Thymus (tissue), 11 donors: ENCODE measurements around the gene SNX12. TPM values are rescaled to one million over a fixed set of nuclear protein-coding genes. Genes with fewer than 3 reads are reported as not detected.

ENCODE experiments used
- DNase-seq, 9 donors: peaks; one replicate each; pipeline ENCODE4 v3.0.0-alpha.2; 2013; ENCODE audit warnings: low spot score in 9 of 9, low read depth in 6 of 9, missing footprints in 1 of 9
- H3K27ac ChIP-seq, 2 donors: one replicate each; pipeline ENCODE4 v1.5.1; 2013; ENCODE audit warnings: control low read depth in 1 of 2, low read depth in 1 of 2, low read length in 1 of 2, mild to moderate bottlenecking in 1 of 2, moderate library complexity in 1 of 2
- H3K27me3 ChIP-seq, 2 donors: one replicate each; pipeline ENCODE4 v1.5.1; 2013; ENCODE audit warnings: low read length in 1 of 2; ENCODE audit not compliant: control insufficient read depth in 2 of 2, insufficient read depth in 1 of 2
- H3K36me3 ChIP-seq, 2 donors: one replicate each; pipeline ENCODE4 v1.5.1; 2013; ENCODE audit warnings: low read length in 1 of 2, mild to moderate bottlenecking in 1 of 2, moderate library complexity in 1 of 2; ENCODE audit not compliant: control insufficient read depth in 2 of 2, insufficient read depth in 2 of 2
- H3K4me1 ChIP-seq, 2 donors: one replicate each; pipeline ENCODE4 v1.5.1; 2013; ENCODE audit warnings: low read length in 2 of 2; ENCODE audit not compliant: control insufficient read depth in 2 of 2, insufficient read depth in 2 of 2
- H3K4me3 ChIP-seq, 2 donors: one replicate each; pipeline ENCODE4 v1.5.1; 2013; ENCODE audit warnings: low read length in 2 of 2, control low read depth in 1 of 2, mild to moderate bottlenecking in 1 of 2
- H3K9me3 ChIP-seq, 2 donors: one replicate each; pipeline ENCODE4 v1.5.1; 2013; ENCODE audit warnings: low read length in 1 of 2, mild to moderate bottlenecking in 1 of 2; ENCODE audit not compliant: control insufficient read depth in 2 of 2, insufficient read depth in 1 of 2
- WGBS: extraction: QIAGEN DNeasy Blood & Tissue Kit; methylation state at CpG from one replicate; pipeline ENCODE4 v1.1.7; 2013; 5-methylcytosine and 5-hydroxymethylcytosine counted together
- polyA plus RNA-seq: library from polyadenylated mRNA; stranded (reverse); fragments of 200-250 nt; gene quantifications from one replicate; pipeline ENCODE4 v1.2.3, GENCODE V29; 2013
- total RNA-seq: library from RNA; stranded (reverse); fragments of 120-200 nt; gene quantifications from one replicate; pipeline ENCODE4 v1.2.4, GENCODE V29; 2013
- donor health status: healthy.

Gene SNX12
- total and polyA plus RNA-seq, 2 donors, result 23.5 to 29.7 TPM

- H3K9me3 ChIP-seq, result no peaks in the 10 kb centered on the region
- H3K4me3 ChIP-seq, result peak overlapping the region; percentile 54 to 63
- H3K27ac ChIP-seq, result no peak overlapping the region
- peaks cover 0 to 8% of the 10 kb centered on the region in 2 donors for H3K27me3 ChIP-seq
- WGBS, result 4% methylated on average over 9 of the region's 9 CpGs
- DNase-seq, result no peak
- H3K4me1 ChIP-seq, result peaks cover 3 to 40% of the 10 kb centered on the region in 2 donors
- H3K36me3 ChIP-seq, result peaks cover 0 to 2% of the 10 kb centered on the region in 2 donors
Observed at GRCh38 chrX:71096760-71097032, 28.6 kb upstream of the SNX12 start.

GRCh38 chrX:71095981-71096759 is 28.0 kb upstream of the SNX12 start:
- H3K9me3 ChIP-seq, result no peaks in the 10 kb centered on the region
- H3K4me1 ChIP-seq, result peaks cover 3 to 35% of the 10 kb centered on the region in 2 donors
- WGBS, result 2% methylated on average over 46 of the region's 46 CpGs
- peak overlapping the region; percentile 77 to 84 for H3K27ac ChIP-seq
- no peaks in the 10 kb centered on the region for H3K36me3 ChIP-seq
- peaks cover 0 to 8% of the 10 kb centered on the region in 2 donors for H3K27me3 ChIP-seq
- DNase-seq, result peak in 3 of 9 donors; percentile 57 to 76 (median 61)
- peak overlapping the region; percentile 54 to 63 for H3K4me3 ChIP-seq

- peak within 1 kb of the TSS; percentile 77 to 84 for H3K27ac ChIP-seq
- peak in 7 of 9 donors; percentile 71 to 93 (median 84) for DNase-seq
- WGBS, result under 1% methylated on average over 29 of the region's 29 CpGs
Observed at GRCh38 chrX:71095555-71095980, 27.4 kb upstream of the SNX12 start, which contains the start of gene FOXO4. FOXO4 (plus strand) TSS chrX:71095851; CDS start chrX:71096529, 678 bp downstream.

GRCh38 chrX:71095033-71095432 is 26.9 kb upstream of the SNX12 start:
- Histone ChIP-seq H3K27me3 (peaks cover 0 to 5% of the 10 kb centered on the region in 2 donors), H3K4me3 (peak overlapping the region; percentile 54 to 63), H3K36me3 (no peaks in the 10 kb centered on the region), H3K4me1 (peaks cover 3 to 26% of the 10 kb centered on the region in 2 donors), H3K27ac (no peak overlapping the region), H3K9me3 (no peaks in the 10 kb centered on the region)
- WGBS, result 31% methylated on average over 6 of the region's 6 CpGs
- no peak for DNase-seq

More at GRCh38 chrX:71095555-71095980, 27.4 kb upstream of the SNX12 start, which contains the start of gene FOXO4:
- Histone ChIP-seq H3K36me3 (no peaks in the 10 kb centered on the region), H3K4me3 (peak within 1 kb of the TSS; percentile 54 to 63), H3K4me1 (peaks cover 3 to 29% of the 10 kb centered on the region in 2 donors), H3K27me3 (peaks cover 0 to 6% of the 10 kb centered on the region in 2 donors), H3K9me3 (no peaks in the 10 kb centered on the region)

GRCh38 chrX:71091263-71091662 is 23.1 kb upstream of the SNX12 start:
- Histone ChIP-seq H3K9me3 (no peaks in the 10 kb centered on the region), H3K36me3 (no peaks in the 10 kb centered on the region), H3K27ac (no peak overlapping the region), H3K4me1 (no peaks in the 10 kb centered on the region), H3K4me3 (no peak overlapping the region), H3K27me3 (peaks cover 0 to under 1% of the 10 kb centered on the region in 2 donors)
- 97% methylated on average over 5 of the region's 5 CpGs for WGBS
- no peak for DNase-seq

GRCh38 chrX:71085900-71086299 is 17.8 kb upstream of the SNX12 start:
- DNase-seq, result no peak
- H3K9me3 ChIP-seq, result no peaks in the 10 kb centered on the region
- H3K27me3 ChIP-seq, result no peaks in the 10 kb centered on the region
- peaks cover 3 to 4% of the 10 kb centered on the region in 2 donors for H3K4me1 ChIP-seq
- no peak overlapping the region for H3K4me3 ChIP-seq
- no peaks in the 10 kb centered on the region for H3K36me3 ChIP-seq
- H3K27ac ChIP-seq, result no peak overlapping the region
- 96% methylated on average over 4 of the region's 4 CpGs for WGBS

GRCh38 chrX:71082822-71083221 is 14.7 kb upstream of the SNX12 start:
- H3K27me3 ChIP-seq, result no peaks in the 10 kb centered on the region
- WGBS, result 96% methylated on average over 4 of the region's 4 CpGs
- H3K4me3 ChIP-seq, result no peak overlapping the region
- H3K36me3 ChIP-seq, result no peaks in the 10 kb centered on the region
- H3K27ac ChIP-seq, result no peak overlapping the region
- no peak for DNase-seq
- H3K9me3 ChIP-seq, result no peaks in the 10 kb centered on the region
- H3K4me1 ChIP-seq, result peaks cover 3 to 4% of the 10 kb centered on the region in 2 donors

- DNase-seq, result no peak
- H3K27me3 ChIP-seq, result no peaks in the 10 kb centered on the region
- no peak overlapping the region for H3K4me3 ChIP-seq
- no peak overlapping the region for H3K27ac ChIP-seq
- peaks cover 3 to 4% of the 10 kb centered on the region in 2 donors for H3K4me1 ChIP-seq
- H3K36me3 ChIP-seq, result no peaks in the 10 kb centered on the region
- H3K9me3 ChIP-seq, result no peaks in the 10 kb centered on the region
- 95% methylated on average over 5 of the region's 5 CpGs for WGBS
Observed at GRCh38 chrX:71082124-71082647, 14.1 kb upstream of the SNX12 start.

- no peak overlapping the region for H3K27ac ChIP-seq
- no peaks in the 10 kb centered on the region for H3K9me3 ChIP-seq
- peak in 1 of 9 donors; percentile 51 for DNase-seq
- WGBS, result 86% methylated on average over 3 of the region's 3 CpGs
- H3K36me3 ChIP-seq, result no peaks in the 10 kb centered on the region
- no peak overlapping the region for H3K4me3 ChIP-seq
- no peaks in the 10 kb centered on the region for H3K27me3 ChIP-seq
- peaks cover 3 to 4% of the 10 kb centered on the region in 2 donors for H3K4me1 ChIP-seq
Observed at GRCh38 chrX:71081330-71082123, 13.4 kb upstream of the SNX12 start.
